Measurements from ENCODE around the gene JAZF1. TPM values are rescaled to one million over a fixed set of nuclear protein-coding genes. Genes with fewer than 3 reads are reported as not detected.

Gene JAZF1
- total and polyA plus RNA-seq, 2 of the 4 experiments (the other 2 are of a cell fraction): 8.4 to 10.5 TPM

- Histone ChIP-seq H3K36me3 (ENCODE audit: control insufficient read depth, insufficient read depth, low read length) (no peaks in the 10 kb centered on the region), H3K14ac (replicated peaks; ENCODE audit: low read depth, low read length) (no peak overlapping the region), H2BK20ac (ENCODE audit: low read depth, low read length) (no peak overlapping the region), H3K4me2 (ENCODE audit: low read depth, low read length) (no peak overlapping the region), H3K4ac (ENCODE audit: low read depth, low read length) (no peak overlapping the region), H3K4me3 (ENCODE audit: insufficient read depth, low read depth, low read length) (no peak overlapping the region), H3K9ac (ENCODE audit: low read depth, low read length) (no peak overlapping the region), H2BK5ac (ENCODE audit: low read depth, low read length, poor library complexity, severe bottlenecking) (no peak overlapping the region), H3K9me3 (ENCODE audit: control insufficient read depth, insufficient read depth, low read length) (no peaks in the 10 kb centered on the region), H3K18ac (ENCODE audit: low read depth, low read length) (no peak overlapping the region), H2AK5ac (ENCODE audit: low read depth, low read length) (no peak overlapping the region), H3K9me1 (ENCODE audit: insufficient read depth, low read length) (no peaks in the 10 kb centered on the region), H3K27ac (ENCODE audit: insufficient read depth, low read length) (no peak overlapping the region), H4K5ac (ENCODE audit: low read depth, low read length) (no peak overlapping the region), H3K4me1 (ENCODE audit: control insufficient read depth, insufficient read depth, low read length) (no peaks in the 10 kb centered on the region), H4K8ac (ENCODE audit: low read depth in 2 of 2, low read length in 2 of 2) (no peak overlapping the region), H3K27me3 (ENCODE audit: control insufficient read depth, insufficient read depth, low read length) (no peaks in the 10 kb centered on the region; the same call in 1 of the 2 replicates), H2AK9ac (replicated peaks; ENCODE audit: low read depth, low read length, poor library complexity) (no peak overlapping the region), H4K20me1 (ENCODE audit: insufficient read depth, low read length) (no peaks in the 10 kb centered on the region), H3K23ac (ENCODE audit: low read depth, low read length) (no peak overlapping the region), H3K79me1 (ENCODE audit: low read depth in 1 of 2, low read length in 2 of 2) (no peaks in the 10 kb centered on the region), H3K56ac (ENCODE audit: extremely low read depth, insufficient read depth, low read length) (no peak overlapping the region), H2AFZ (replicated peaks; ENCODE audit: low read length, poor library complexity) (no peak overlapping the region), H2BK120ac (ENCODE audit: low read depth, low read length) (no peak overlapping the region), H4K91ac (ENCODE audit: insufficient read depth, low read depth, low read length) (no peak overlapping the region), H2BK15ac (ENCODE audit: low read depth, low read length) (no peak overlapping the region)
- BruUV-seq (replicated peaks): no TSS peak
- in situ Hi-C loops (cut with MboI; ENCODE audit: low sequenced_read_pairs) (no loop called here), intact Hi-C loops (cut with micrococcal nuclease) (loop anchor here (1.0 kb wide), 1 partner anchor 16 kb away; no protein-coding TSS in a partner anchor), dilution Hi-C loops (cut with HindIII; ENCODE audit: low sequenced_read_pairs, unreplicated experiment) (no loop called here)
- DNase-seq (no peak), ATAC-seq (ENCODE audit: low read depth) (no peak)
- ChIA-PET POLR2A (ENCODE audit: unreplicated experiment) (no interaction called here), CTCF (interaction anchor here (0.6 kb wide), 1 partner anchor 16 kb away, joined by 3 read pairs; no protein-coding TSS in a partner anchor)
- TF ChIP-seq ELK1 (IDR thresholded peaks at IDR 0.05; ENCODE audit: borderline replicate concordance, low read depth, low read length): no peak
- TF ChIP-seq CHD1 (IDR thresholded peaks at IDR 0.05; ENCODE audit: low read depth, low read length): no peak
- no peak for TF ChIP-seq BHLHE40 (IDR thresholded peaks at IDR 0.05; ENCODE audit: low read depth, low read length)
- no peak for TF ChIP-seq RCOR1 (IDR thresholded peaks at IDR 0.05; ENCODE audit: insufficient replicate concordance, low read length)
- no peak for TF ChIP-seq POLR2A (IDR thresholded peaks at IDR 0.05; ENCODE audit: low read depth, low read length)
- TF ChIP-seq CTCF (conservative IDR thresholded peaks at IDR 0.05; ENCODE audit: low read depth, low read length): no peak
- no peak for TF ChIP-seq CEBPB (IDR thresholded peaks at IDR 0.05; ENCODE audit: low read depth, low read length)
- TF ChIP-seq, protein P1, sequence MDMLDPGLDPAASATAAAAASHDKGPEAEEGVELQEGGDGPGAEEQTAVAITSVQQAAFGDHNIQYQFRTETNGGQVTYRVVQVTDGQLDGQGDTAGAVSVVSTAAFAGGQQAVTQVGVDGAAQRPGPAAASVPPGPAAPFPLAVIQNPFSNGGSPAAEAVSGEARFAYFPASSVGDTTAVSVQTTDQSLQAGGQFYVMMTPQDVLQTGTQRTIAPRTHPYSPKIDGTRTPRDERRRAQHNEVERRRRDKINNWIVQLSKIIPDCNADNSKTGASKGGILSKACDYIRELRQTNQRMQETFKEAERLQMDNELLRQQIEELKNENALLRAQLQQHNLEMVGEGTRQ (IDR thresholded peaks at IDR 0.05; ENCODE audit: low read depth, low read length): no peak
- no peak for TF ChIP-seq FOS (IDR thresholded peaks at IDR 0.05; ENCODE audit: low read depth, low read length)
- TF ChIP-seq MAZ (IDR thresholded peaks at IDR 0.05; ENCODE audit: borderline replicate concordance, low read depth, low read length): no peak
- TF ChIP-seq MAFK (IDR thresholded peaks at IDR 0.05; ENCODE audit: low read depth, low read length): no peak
- no peak for TF ChIP-seq NFE2L2 (IDR thresholded peaks at IDR 0.05; ENCODE audit: low read depth, low read length)
- no peak for TF ChIP-seq SMC3 (IDR thresholded peaks at IDR 0.05; ENCODE audit: low read depth, low read length)
- TF ChIP-seq MXI1 (IDR thresholded peaks at IDR 0.05; ENCODE audit: borderline replicate concordance, low read depth, low read length): no peak
- no peak for TF ChIP-seq RAD21 (IDR thresholded peaks at IDR 0.05; ENCODE audit: low read length)
Measured at GRCh38 chr7:28219793-28220192, 39.2 kb upstream of the JAZF1 start.

Measured in IMR-90 (cell line).